Fibroblast of skin of back (primary cell): ENCODE measurements around the gene DDB1.

Experiments
- DNase-seq: peaks from one replicate; pipeline ENCODE4 v3.0.0-alpha.2; 2013

DDB1 gene

GRCh38 chr11:61334434-61335354, 1.8 kb upstream of the DDB1 start:
- DNase-seq, result peak; percentile 32

DNA sequence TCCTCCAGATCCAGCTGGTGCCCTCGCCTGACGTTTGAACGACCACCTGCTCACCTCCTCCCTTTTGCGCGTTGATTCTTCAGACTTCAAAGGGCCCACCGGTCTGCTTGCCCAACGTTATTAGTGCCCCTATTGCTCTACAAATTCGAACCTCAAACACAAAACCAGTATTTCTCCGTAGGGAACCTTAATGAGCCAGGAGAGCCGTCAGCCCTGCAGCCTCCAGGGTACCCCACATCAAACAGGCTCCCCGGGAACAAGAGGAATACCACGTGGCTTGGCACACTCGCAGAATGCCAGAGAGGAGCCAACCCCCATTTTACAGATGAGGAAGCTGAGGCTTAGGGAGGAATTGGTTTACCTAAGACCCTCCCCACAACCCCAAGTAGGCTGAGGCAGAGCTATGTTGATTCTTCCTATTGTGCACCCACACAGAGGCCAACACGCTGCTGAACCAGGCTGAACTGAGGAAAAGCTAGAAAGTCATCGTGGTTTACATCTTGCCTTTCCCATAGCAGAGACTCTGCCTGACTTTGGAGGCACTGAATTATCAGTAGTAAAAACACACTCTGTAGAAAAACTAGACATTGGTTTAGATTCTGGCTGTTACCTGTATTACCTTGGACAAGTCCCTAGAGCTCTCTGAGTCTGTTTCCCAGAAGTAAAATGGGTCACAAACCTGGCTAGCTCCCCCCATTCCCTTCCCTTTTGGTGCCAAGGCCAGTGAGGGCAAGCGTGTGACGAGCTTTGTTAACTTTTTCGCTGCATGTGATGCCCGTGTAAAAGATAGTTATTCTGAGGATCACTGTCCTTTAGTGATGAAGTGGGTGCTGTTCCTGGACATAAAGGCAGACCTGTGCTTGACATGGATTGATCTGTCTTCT, 887 bp upstream of the DDB1 start:
- no peak for DNase-seq

- DNase-seq, result peak; percentile 34
These were observed 566 bp downstream of the DDB1 start for GRCh38 chr11:61332281-61332796.

- DNase-seq, result no peak
These were observed 1.3 kb downstream of the DDB1 start for GRCh38 chr11:61331651-61332050.

GRCh38 chr11:61329871-61330270, 3.0 kb downstream of the DDB1 start:
- DNase-seq, result no peak

DNA sequence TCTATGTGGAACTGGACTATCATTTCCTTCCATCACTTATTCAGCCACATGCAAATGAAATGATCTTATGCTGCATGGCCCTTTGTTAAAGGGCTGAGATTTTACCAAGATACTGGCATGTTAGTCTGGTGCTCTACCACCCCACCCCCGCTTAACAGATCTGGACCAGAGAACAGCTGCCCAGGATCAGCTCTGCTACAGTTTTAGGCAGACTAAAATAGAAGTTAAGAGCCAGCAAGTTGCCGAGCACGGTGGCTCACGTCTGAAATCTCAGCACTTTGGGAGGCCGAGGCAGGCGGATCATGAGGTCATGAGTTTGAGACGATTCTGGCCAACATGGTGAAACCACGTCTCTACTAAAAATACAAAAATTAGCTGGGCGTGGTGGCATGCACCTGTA, 4.6 kb downstream of the DDB1 start:
- DNase-seq, result no peak

DNA sequence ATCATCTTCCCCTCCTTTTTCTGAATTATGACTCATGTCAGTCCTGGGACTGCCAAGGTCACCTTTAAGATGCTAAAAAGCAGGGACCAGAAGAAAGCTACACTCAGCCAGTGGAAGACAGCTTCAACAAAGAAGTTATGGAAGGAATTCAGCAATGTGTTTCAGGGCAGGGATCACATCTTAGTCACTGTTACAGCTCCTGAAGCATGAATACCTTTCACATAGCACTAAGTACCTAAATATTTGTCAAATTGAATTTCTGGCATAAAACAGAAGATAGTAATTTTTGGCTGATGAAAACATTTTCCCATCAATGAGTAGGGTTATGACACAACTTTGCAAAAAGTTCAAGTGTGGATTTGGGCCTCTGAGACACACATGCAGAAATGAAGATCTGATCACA, 5.2 kb downstream of the DDB1 start:
- no peak for DNase-seq

- DNase-seq, result no peak
These were observed 7.1 kb downstream of the DDB1 start for GRCh38 chr11:61325649-61326414.

DNA sequence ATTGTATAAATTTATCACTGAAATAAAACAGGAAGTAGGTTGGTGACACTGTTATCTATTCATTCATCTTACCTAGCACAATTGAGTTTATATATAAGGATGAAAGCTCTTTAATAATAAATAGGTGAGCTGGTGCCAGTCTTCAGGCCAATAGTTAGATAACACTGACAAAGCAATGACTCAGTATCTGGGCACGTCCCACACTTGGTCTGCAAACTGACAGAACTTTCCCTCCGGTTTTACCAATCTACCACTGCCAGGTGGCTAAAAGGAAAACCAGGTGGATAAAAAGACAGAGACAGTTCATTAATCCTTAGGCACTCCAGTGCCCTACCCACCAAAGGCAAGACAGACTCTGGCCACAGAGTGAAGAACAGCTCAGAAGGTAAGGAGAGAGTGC, 17.6 kb downstream of the DDB1 start:
- DNase-seq, result no peak

DNA sequence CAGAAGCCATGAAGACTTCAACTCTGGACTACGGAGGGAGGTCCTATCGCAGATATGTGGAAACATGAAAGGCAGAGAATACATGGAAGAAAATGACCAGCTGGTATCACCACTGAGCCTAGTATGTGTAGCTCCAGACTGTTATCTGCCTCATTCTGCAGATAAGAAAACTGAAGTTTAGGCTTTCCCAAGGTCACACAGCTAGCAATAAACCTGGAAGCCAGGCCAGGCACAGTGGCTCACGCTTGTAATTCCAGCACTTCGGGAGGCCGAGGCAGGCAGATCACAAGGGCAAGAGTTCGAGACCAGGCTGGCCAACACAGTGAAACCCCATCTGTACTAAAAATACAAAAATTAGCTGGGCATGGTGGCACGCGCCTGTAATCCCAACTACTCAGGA, 22.2 kb downstream of the DDB1 start:
- DNase-seq, result no peak

GRCh38 chr11:61309739-61310138, 23.2 kb downstream of the DDB1 start:
- no peak for DNase-seq

- no peak for DNase-seq
These were observed 23.8 kb downstream of the DDB1 start for GRCh38 chr11:61309141-61309540.

GRCh38 chr11:61307354-61307753, 25.6 kb downstream of the DDB1 start:
- no peak for DNase-seq

DNA sequence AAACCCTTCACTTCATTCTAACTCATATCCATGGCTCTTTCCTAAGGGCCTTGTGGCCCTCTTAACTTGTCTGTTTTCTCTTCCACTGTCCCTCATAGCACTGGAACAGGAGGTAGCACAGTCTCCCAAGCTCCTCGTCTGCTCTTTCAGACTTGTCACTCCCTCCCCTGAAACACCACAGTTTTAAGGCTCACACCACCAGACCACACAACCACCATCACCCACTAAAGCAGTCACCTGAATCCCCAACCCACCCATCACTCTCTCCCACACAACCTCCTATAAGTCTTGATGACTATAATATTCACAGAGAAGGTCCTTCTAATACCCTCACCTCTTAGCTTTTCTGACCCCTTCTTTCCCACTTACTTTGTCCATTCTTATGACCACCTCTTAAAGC, 26.7 kb downstream of the DDB1 start:
- no peak for DNase-seq

DNA sequence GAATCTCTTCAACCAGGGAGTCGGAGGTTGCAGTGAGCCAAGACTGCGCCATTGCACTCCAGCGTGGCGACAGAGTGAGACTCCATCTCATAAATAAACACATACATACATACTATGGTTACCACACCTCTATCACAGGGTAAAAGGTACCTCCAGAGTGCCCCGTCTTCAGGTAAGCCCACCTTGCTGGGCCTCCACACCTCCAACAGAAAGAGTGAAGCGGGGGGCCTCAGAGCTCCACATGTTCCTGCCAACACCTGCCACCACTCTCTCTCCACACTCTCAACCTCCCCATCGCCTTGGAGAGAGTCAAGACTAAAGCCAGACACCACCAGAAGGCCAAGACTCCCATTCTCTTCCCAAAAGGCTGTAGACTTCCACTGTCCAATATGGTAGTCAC, 27.5 kb downstream of the DDB1 start:
- DNase-seq, result no peak

DNA sequence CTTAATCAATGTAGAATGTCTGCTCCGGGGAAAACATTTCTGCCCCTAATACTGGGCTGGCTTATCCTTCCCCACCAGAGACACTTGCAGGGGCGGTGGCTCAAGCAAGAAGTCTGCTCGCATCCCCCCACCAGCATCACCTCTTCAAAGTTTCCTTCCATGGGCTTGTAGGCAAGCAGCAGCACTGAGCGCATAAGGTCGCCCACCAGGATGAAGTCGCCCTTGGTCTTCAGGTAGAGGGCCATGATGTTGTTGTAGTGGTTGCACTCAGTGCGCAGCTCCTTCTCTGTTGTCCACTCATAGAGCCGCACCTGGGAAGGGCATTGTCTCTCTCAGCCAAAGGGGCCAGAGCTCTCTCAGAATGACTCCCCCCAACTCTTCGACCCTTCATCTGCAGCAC, 29.2 kb downstream of the DDB1 start:
- DNase-seq, result no peak

GRCh38 chr11:61302550-61302949, 30.4 kb downstream of the DDB1 start:
- DNase-seq, result no peak

- DNase-seq, result no peak
These were observed 34.2 kb downstream of the DDB1 start for GRCh38 chr11:61298663-61299244.

DNA sequence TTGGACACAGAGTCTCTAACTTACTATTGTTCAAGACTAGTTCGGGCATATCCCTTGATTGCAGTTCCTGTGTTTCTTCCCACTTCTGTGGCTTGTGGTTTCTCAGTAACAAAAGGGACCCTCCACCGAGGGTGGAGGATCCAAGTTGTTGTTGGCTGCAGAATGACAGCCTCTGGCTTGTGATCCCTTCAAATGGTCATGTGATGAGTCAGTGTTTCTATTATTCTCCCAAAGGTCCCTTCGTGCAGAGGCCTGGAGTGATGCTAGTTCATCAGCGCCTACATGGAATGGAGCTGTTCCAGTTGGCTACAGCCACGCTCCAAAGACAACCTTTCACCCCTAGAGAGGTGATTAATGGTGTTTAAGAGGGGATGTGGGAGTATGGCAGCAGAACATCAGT, 35.2 kb downstream of the DDB1 start:
- peak; percentile 93 for DNase-seq

- no peak for DNase-seq
These were observed 35.6 kb downstream of the DDB1 start for GRCh38 chr11:61297341-61297740.

GRCh38 chr11:61295596-61295926, 37.3 kb downstream of the DDB1 start:
- no peak for DNase-seq
